ENCODE results near the gene PCSK5. TPM values are rescaled to one million over a fixed set of nuclear protein-coding genes. Genes with fewer than 3 reads are reported as not detected.

Gene PCSK5
- total and polyA plus RNA-seq, 2 of the 8 experiments (the other 6 are each of a cell fraction or from before 2014, with no cell fraction given), result 5.5 to 10.7 TPM

GRCh38 chr9:76355886-76356285 is 465.4 kb downstream of the PCSK5 start (continued):
- TF ChIP-seq GABPA (IDR thresholded peaks at IDR 0.05; ENCODE audit: borderline replicate concordance, insufficient read depth, low read length), result no peak
- TF ChIP-seq EZH2 (IDR thresholded peaks at IDR 0.05; ENCODE audit: low read depth, low read length, severe bottlenecking), result no peak
- no peak for TF ChIP-seq RFX5 (IDR thresholded peaks at IDR 0.05; ENCODE audit: borderline replicate concordance, low read depth, low read length)
- TF ChIP-seq TAF1 (IDR thresholded peaks at IDR 0.05; ENCODE audit: low read depth, low read length), result no peak
- no peak for TF ChIP-seq CHD1 (IDR thresholded peaks at IDR 0.05; ENCODE audit: low read depth, low read length)
- TF ChIP-seq POLR2AphosphoS5 (IDR thresholded peaks at IDR 0.05; ENCODE audit: low read depth, low read length), result no peak
